GM23248 (cell line): ENCODE measurements around the gene NKX2-3. TPM values are rescaled to one million over a fixed set of nuclear protein-coding genes. Genes with fewer than 3 reads are reported as not detected.

Experiments used
- DNase-seq: peaks from one replicate; pipeline ENCODE4 v3.0.0-alpha.2; 2015
- H2AFZ ChIP-seq: fragments of 200-600 bp; sonication (generic); 2 replicates; pipeline ENCODE4 v1.6.1; 2016; ENCODE audit warnings: antibody characterized with exemption
- H3F3A ChIP-seq: fragments of 200-600 bp; sonication (generic); 2 replicates; pipeline ENCODE4 v1.6.1; 2016; ENCODE audit warnings: mild to moderate bottlenecking, antibody characterized with exemption, mixed run types; ENCODE audit not compliant: insufficient read depth
- H3K27ac ChIP-seq: fragments of 200-600 bp; sonication (generic); 2 replicates; pipeline ENCODE4 v1.5.1; 2016; ENCODE audit warnings: mild to moderate bottlenecking
- H3K27me3 ChIP-seq: fragments of 200-600 bp; sonication (generic); replicated peaks from 2 replicates; pipeline ENCODE4 v1.6.1; 2016; ENCODE audit warnings: mild to moderate bottlenecking; ENCODE audit not compliant: insufficient read depth
- H3K36me3 ChIP-seq: fragments of 200-600 bp; sonication (generic); 2 replicates; pipeline ENCODE4 v1.6.1; 2016; ENCODE audit warnings: low read depth, mild to moderate bottlenecking
- H3K4me1 ChIP-seq: fragments of 200-600 bp; sonication (generic); 2 replicates; pipeline ENCODE4 v1.6.1; 2016; ENCODE audit warnings: mild to moderate bottlenecking; ENCODE audit not compliant: insufficient read depth
- H3K4me2 ChIP-seq: fragments of 200-600 bp; sonication (generic); one replicate; pipeline ENCODE4 v1.6.1; 2016; ENCODE audit warnings: mild to moderate bottlenecking; ENCODE audit not compliant: unreplicated experiment
- H3K4me3 ChIP-seq: fragments of 200-600 bp; sonication (generic); 2 replicates; pipeline ENCODE4 v1.5.1; 2016; ENCODE audit warnings: mild to moderate bottlenecking
- H3K79me2 ChIP-seq: fragments of 200-600 bp; sonication (generic); 2 replicates; pipeline ENCODE4 v1.6.1; 2016; ENCODE audit warnings: mild to moderate bottlenecking; ENCODE audit not compliant: insufficient read depth
- H3K9ac ChIP-seq: fragments of 200-600 bp; sonication (generic); 2 replicates; pipeline ENCODE4 v1.6.1; 2016; ENCODE audit warnings: mild to moderate bottlenecking
- H3K9me2 ChIP-seq: fragments of 200-600 bp; sonication (generic); 2 replicates; pipeline ENCODE4 v1.6.1; 2016; ENCODE audit warnings: mixed run types, mild to moderate bottlenecking, moderate library complexity; ENCODE audit not compliant: insufficient read depth
- H3K9me3 ChIP-seq: fragments of 200-600 bp; sonication (generic); one replicate; pipeline ENCODE4 v1.6.1; 2017; ENCODE audit warnings: low read depth
- H4K20me1 ChIP-seq: fragments of 200-600 bp; sonication (generic); 2 replicates; pipeline ENCODE4 v1.6.0; 2016; ENCODE audit not compliant: insufficient read depth
- EZH2 ChIP-seq: fragments of 200-600 bp; sonication (generic); IDR thresholded peaks from 2 replicates; pipeline ENCODE4 v1.6.1; 2018; ENCODE audit warnings: antibody characterized with exemption, mild to moderate bottlenecking; ENCODE audit not compliant: insufficient read depth, poor library complexity, severe bottlenecking
- EZH2phosphoT487 ChIP-seq: fragments of 200-600 bp; sonication (generic); IDR thresholded peaks from 2 replicates; pipeline ENCODE4 v1.6.1; 2018; ENCODE audit warnings: antibody characterized with exemption, moderate library complexity, mild to moderate bottlenecking, low read depth; ENCODE audit not compliant: insufficient read depth
- WGBS, 2 experiments: methylation state at CpG; one replicate each; pipeline ENCODE4 v1.1.6; 2015 to 2017; ENCODE audit warnings: low lambda C conversion rate in 2 of 2, low coverage in 1 of 2; ENCODE audit errors: missing lambda C conversion rate in 2 of 2; 5-methylcytosine and 5-hydroxymethylcytosine counted together
- in situ Hi-C: fragments of 300-500 bp; cut with MboI; formaldehyde crosslinking; loops from 2 replicates; pipeline ENCODE4 v1.15.0; 2020
- polyA plus RNA-seq: library from polyadenylated mRNA; unstranded; fragments of >200 nt; fragmentation: Nextera tagmentation; extraction: Ambion mirVana; gene quantifications from 2 replicates; pipeline ENCODE4 v1.2.1, GENCODE V29; 2016
- total RNA-seq: library from RNA; depleted of rRNA; stranded (reverse); fragments of >200 nt; shearing (Covaris generic); gene quantifications from 2 replicates; pipeline ENCODE4 v1.2.3, GENCODE V29; 2014

The NKX2-3 gene
- total and polyA plus RNA-seq, 2 experiments from 2014 or later: not detected

- H3K27me3 ChIP-seq: peaks cover 92% of the 10 kb centered on the region
- H3K9ac ChIP-seq: no peak overlapping the region
- peak; percentile 51; the same call in 1 of the 2 replicates for TF ChIP-seq EZH2phosphoT487
- peak; percentile 3 for TF ChIP-seq EZH2
- H3K9me3 ChIP-seq: no peaks in the 10 kb centered on the region
- H2AFZ ChIP-seq: no peak overlapping the region
- H3K4me3 ChIP-seq: 0 out of 2 replicates have a peak overlapping the region, but pooled peaks have one; percentile 1
- no peaks in the 10 kb centered on the region for H3K36me3 ChIP-seq
- H3F3A ChIP-seq: no peaks in the 10 kb centered on the region
- no peaks in the 10 kb centered on the region for H3K9me2 ChIP-seq
- no peak overlapping the region for H3K27ac ChIP-seq
- H3K4me1 ChIP-seq: no peaks in the 10 kb centered on the region
- H3K79me2 ChIP-seq: no peaks in the 10 kb centered on the region
- WGBS, 2 experiments: 27 to 30% methylated on average over 39 to 40 of the region's 40 CpGs
- DNase-seq: no peak
- no peak overlapping the region for H3K4me2 ChIP-seq
- H4K20me1 ChIP-seq: no peaks in the 10 kb centered on the region
- in situ Hi-C loops: no loop called here
Measured at GRCh38 chr10:99536338-99537085, 3.8 kb downstream of the NKX2-3 start.

GRCh38 chr10:99537086-99537988 lies 4.6 kb downstream of the NKX2-3 start:
- Histone ChIP-seq H3K4me2 (no peak overlapping the region), H3K4me1 (no peaks in the 10 kb centered on the region), H3K27me3 (peaks cover 92% of the 10 kb centered on the region), H3K4me3 (0 out of 2 replicates have a peak overlapping the region, but pooled peaks have one; percentile 1), H3K27ac (no peak overlapping the region), H4K20me1 (no peaks in the 10 kb centered on the region), H3K9me3 (no peaks in the 10 kb centered on the region), H3K9me2 (no peaks in the 10 kb centered on the region), H3K36me3 (no peaks in the 10 kb centered on the region), H3K9ac (no peak overlapping the region), H2AFZ (no peak overlapping the region), H3K79me2 (no peaks in the 10 kb centered on the region), H3F3A (no peaks in the 10 kb centered on the region)
- TF ChIP-seq EZH2 (peak; percentile 64), EZH2phosphoT487 (no peak)
- 6 to 9% methylated on average over 37 to 54 of the region's 64 CpGs for WGBS, 2 experiments
- DNase-seq: no peak
- in situ Hi-C loops: no loop called here

GRCh38 chr10:99537989-99538917 lies 5.5 kb downstream of the NKX2-3 start:
- Histone ChIP-seq H3K27me3 (peaks cover 89% of the 10 kb centered on the region), H3K9me3 (no peaks in the 10 kb centered on the region), H3K4me3 (no peak overlapping the region), H3K79me2 (no peaks in the 10 kb centered on the region), H3K4me2 (no peak overlapping the region), H3K27ac (no peak overlapping the region), H2AFZ (no peak overlapping the region), H4K20me1 (no peaks in the 10 kb centered on the region), H3K9ac (no peak overlapping the region), H3F3A (no peaks in the 10 kb centered on the region), H3K36me3 (no peaks in the 10 kb centered on the region), H3K9me2 (no peaks in the 10 kb centered on the region), H3K4me1 (no peaks in the 10 kb centered on the region)
- WGBS, 2 experiments: 63 to 67% methylated on average over 10 of the region's 10 CpGs
- TF ChIP-seq EZH2 (no peak), EZH2phosphoT487 (0 out of 2 replicates have a peak, but pooled peaks have one; percentile 26)
- DNase-seq: no peak
- in situ Hi-C loops: no loop called here

GRCh38 chr10:99539120-99539519 lies 6.4 kb downstream of the NKX2-3 start:
- no peak overlapping the region for H3K4me3 ChIP-seq
- no peak overlapping the region for H3K4me2 ChIP-seq
- no peak overlapping the region for H3K9ac ChIP-seq
- no peaks in the 10 kb centered on the region for H3F3A ChIP-seq
- H3K36me3 ChIP-seq: no peaks in the 10 kb centered on the region
- DNase-seq: no peak
- no peaks in the 10 kb centered on the region for H3K9me2 ChIP-seq
- no peaks in the 10 kb centered on the region for H3K9me3 ChIP-seq
- no peak overlapping the region for H2AFZ ChIP-seq
- no peaks in the 10 kb centered on the region for H4K20me1 ChIP-seq
- H3K27ac ChIP-seq: no peak overlapping the region
- 27 to 32% methylated on average over 6 of the region's 6 CpGs for WGBS, 2 experiments
- H3K27me3 ChIP-seq: peaks cover 89% of the 10 kb centered on the region
- no peak for TF ChIP-seq EZH2
- no peak for TF ChIP-seq EZH2phosphoT487
- no peaks in the 10 kb centered on the region for H3K4me1 ChIP-seq
- H3K79me2 ChIP-seq: no peaks in the 10 kb centered on the region
- in situ Hi-C loops: no loop called here
